ENCODE results near the gene TLK1.

TLK1 gene

GRCh38 chr2:171072164-171072563 is 88.5 kb downstream of the TLK1 start:
- Histone ChIP-seq H3K4me1 (ENCODE audit: control insufficient read depth in 1 of 2, insufficient read depth in 2 of 2, low read length in 2 of 2) (no peaks in the 10 kb centered on the region), H3K4me3 (ENCODE audit: low read depth in 1 of 2, low read length in 2 of 2) (no peak overlapping the region), H3K27me3 (ENCODE audit: low read depth, low read length) (no peaks in the 10 kb centered on the region), H3K27ac (ENCODE audit: low read length) (no peak overlapping the region), H3K36me3 (ENCODE audit: control insufficient read depth in 1 of 2, insufficient read depth in 2 of 2, low read length in 2 of 2) (peaks cover 0 to 5% of the 10 kb centered on the region in 2 donors), H3K9me3 (ENCODE audit: control insufficient read depth in 1 of 2, low read length in 2 of 2) (no peaks in the 10 kb centered on the region)

DNA sequence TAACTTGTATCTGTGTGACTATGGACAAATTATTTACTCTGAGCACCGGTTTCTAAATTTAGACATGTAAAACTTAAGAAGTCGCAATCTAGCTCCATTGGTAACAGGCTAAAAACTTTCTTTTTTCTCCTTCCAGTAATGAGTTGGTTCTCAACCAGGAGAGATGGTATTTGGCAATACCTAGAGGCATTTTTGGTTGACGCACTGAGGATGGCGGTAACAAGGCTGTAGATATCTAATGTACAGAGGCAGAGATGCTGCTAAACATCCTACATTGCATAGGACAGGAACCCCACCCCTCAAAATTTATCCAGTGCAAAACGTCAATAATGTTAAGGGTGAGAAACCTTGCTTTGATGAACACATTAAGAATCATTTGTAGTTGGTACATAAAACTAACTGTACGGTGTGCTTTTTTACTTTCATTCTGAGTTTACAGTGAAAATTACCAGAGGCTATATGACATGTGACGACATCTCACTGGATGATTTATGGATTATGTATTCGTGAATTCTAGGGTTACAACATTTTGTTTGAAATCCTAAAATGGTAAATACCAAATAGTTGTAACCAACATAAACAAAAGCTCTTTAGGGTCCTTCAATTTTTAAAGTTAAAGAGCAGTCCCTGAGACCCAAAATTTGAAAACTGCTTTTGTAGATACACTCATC is 91.3 kb downstream of the TLK1 start:
- H3K4me1 ChIP-seq (ENCODE audit: control insufficient read depth in 1 of 2, insufficient read depth in 2 of 2, low read length in 2 of 2): no peaks in the 10 kb centered on the region
- H3K27ac ChIP-seq (ENCODE audit: low read length): no peak overlapping the region
- no peak overlapping the region for H3K4me3 ChIP-seq (ENCODE audit: low read depth in 1 of 2, low read length in 2 of 2)
- H3K36me3 ChIP-seq (ENCODE audit: control insufficient read depth in 1 of 2, insufficient read depth in 2 of 2, low read length in 2 of 2): no peaks in the 10 kb centered on the region
- no peaks in the 10 kb centered on the region for H3K27me3 ChIP-seq (ENCODE audit: low read depth, low read length)
- H3K9me3 ChIP-seq (ENCODE audit: control insufficient read depth in 1 of 2, low read length in 2 of 2): no peaks in the 10 kb centered on the region

DNA sequence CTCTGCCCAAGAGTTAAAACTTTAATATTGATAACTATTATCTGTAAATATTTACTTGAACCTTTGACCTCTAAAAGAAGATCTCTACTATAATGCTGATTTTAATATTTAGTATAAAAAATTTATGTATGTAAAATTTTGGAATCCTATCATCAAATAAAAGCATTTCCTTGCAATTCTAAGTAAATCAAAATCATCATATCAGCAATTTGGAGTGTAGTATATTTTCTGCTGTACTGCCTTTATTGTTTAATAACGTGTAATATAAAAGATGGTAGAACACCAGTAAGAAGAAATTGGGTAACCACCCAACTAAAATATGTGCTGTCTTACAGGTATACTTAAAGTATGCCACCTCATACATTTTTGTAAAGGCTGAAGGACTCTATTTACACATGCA is 94.6 kb downstream of the TLK1 start:
- Histone ChIP-seq H3K4me1 (ENCODE audit: control insufficient read depth in 1 of 2, insufficient read depth in 2 of 2, low read length in 2 of 2) (no peaks in the 10 kb centered on the region), H3K9me3 (ENCODE audit: control insufficient read depth in 1 of 2, low read length in 2 of 2) (no peaks in the 10 kb centered on the region), H3K27ac (ENCODE audit: low read length) (no peak overlapping the region), H3K4me3 (ENCODE audit: low read depth in 1 of 2, low read length in 2 of 2) (no peak overlapping the region), H3K27me3 (ENCODE audit: low read depth, low read length) (no peaks in the 10 kb centered on the region), H3K36me3 (ENCODE audit: control insufficient read depth in 1 of 2, insufficient read depth in 2 of 2, low read length in 2 of 2) (no peaks in the 10 kb centered on the region)

DNA sequence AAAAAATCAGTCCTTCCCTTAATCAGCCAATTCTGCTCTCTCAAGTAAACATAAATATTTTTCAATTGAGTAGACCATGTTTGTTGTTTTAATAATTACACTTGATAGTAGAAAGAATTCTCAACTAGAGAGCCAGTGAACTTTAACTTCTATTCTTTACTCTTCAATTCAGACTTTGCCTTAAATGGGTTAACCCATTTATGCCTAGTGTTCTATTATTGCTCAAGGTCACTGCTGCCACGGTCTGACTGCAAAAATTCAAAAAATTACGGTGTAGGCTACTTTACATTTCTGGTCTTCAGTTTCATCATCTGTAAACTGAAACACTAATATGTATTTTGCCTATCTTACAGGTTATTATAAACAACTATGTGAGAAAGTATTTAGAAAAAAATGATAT is 103.1 kb downstream of the TLK1 start:
- H3K27ac ChIP-seq (ENCODE audit: low read length): no peak overlapping the region
- H3K36me3 ChIP-seq (ENCODE audit: control insufficient read depth in 1 of 2, insufficient read depth in 2 of 2, low read length in 2 of 2): peaks cover 14 to 28% of the 10 kb centered on the region in 2 donors
- no peak overlapping the region for H3K4me3 ChIP-seq (ENCODE audit: low read depth in 1 of 2, low read length in 2 of 2)

DNA sequence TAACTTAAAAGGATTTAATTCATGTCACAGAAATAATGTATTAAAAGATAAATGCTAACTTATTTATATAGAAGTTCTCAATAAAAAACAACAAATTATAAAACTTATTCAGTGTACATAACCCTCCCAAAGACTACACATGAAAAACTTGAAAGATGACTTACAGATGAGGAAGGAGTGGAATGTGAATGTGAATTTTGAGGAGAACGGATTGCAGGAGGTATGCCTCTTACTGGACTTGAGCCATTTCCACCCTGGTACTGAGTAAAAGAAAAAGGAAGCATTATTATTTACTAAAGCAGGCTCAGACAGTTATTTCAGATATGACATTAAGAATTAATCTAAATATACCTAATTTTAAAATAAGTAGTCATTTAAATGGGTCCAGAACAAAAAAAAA is 104.4 kb downstream of the TLK1 start:
- H3K27me3 ChIP-seq (ENCODE audit: low read depth, low read length): no peaks in the 10 kb centered on the region
- H3K27ac ChIP-seq (ENCODE audit: low read length): no peak overlapping the region
- H3K4me3 ChIP-seq (ENCODE audit: low read depth in 1 of 2, low read length in 2 of 2): no peak overlapping the region
- H3K36me3 ChIP-seq (ENCODE audit: control insufficient read depth in 1 of 2, insufficient read depth in 2 of 2, low read length in 2 of 2): peaks cover 14 to 30% of the 10 kb centered on the region in 2 donors
- H3K9me3 ChIP-seq (ENCODE audit: control insufficient read depth in 1 of 2, low read length in 2 of 2): no peaks in the 10 kb centered on the region
- peaks cover 0 to 4% of the 10 kb centered on the region in 2 donors for H3K4me1 ChIP-seq (ENCODE audit: control insufficient read depth in 1 of 2, insufficient read depth in 2 of 2, low read length in 2 of 2)

More for the DNA sequence above, 103.1 kb downstream of the TLK1 start:
- Histone ChIP-seq H3K4me1 (ENCODE audit: control insufficient read depth in 1 of 2, insufficient read depth in 2 of 2, low read length in 2 of 2) (peaks cover 0 to 4% of the 10 kb centered on the region in 2 donors), H3K27me3 (ENCODE audit: low read depth, low read length) (no peaks in the 10 kb centered on the region), H3K9me3 (ENCODE audit: control insufficient read depth in 1 of 2, low read length in 2 of 2) (no peaks in the 10 kb centered on the region)

- H3K9me3 ChIP-seq (ENCODE audit: control insufficient read depth in 1 of 2, low read length in 2 of 2): no peaks in the 10 kb centered on the region
- H3K27ac ChIP-seq (ENCODE audit: low read length): no peak overlapping the region
- peaks cover 31 to 50% of the 10 kb centered on the region in 2 donors for H3K36me3 ChIP-seq (ENCODE audit: control insufficient read depth in 1 of 2, insufficient read depth in 2 of 2, low read length in 2 of 2)
- no peaks in the 10 kb centered on the region for H3K27me3 ChIP-seq (ENCODE audit: low read depth, low read length)
- no peaks in the 10 kb centered on the region for H3K4me1 ChIP-seq (ENCODE audit: control insufficient read depth in 1 of 2, insufficient read depth in 2 of 2, low read length in 2 of 2)
- H3K4me3 ChIP-seq (ENCODE audit: low read depth in 1 of 2, low read length in 2 of 2): no peak overlapping the region
Measured at GRCh38 chr2:171049691-171050090, 111.0 kb downstream of the TLK1 start.

DNA sequence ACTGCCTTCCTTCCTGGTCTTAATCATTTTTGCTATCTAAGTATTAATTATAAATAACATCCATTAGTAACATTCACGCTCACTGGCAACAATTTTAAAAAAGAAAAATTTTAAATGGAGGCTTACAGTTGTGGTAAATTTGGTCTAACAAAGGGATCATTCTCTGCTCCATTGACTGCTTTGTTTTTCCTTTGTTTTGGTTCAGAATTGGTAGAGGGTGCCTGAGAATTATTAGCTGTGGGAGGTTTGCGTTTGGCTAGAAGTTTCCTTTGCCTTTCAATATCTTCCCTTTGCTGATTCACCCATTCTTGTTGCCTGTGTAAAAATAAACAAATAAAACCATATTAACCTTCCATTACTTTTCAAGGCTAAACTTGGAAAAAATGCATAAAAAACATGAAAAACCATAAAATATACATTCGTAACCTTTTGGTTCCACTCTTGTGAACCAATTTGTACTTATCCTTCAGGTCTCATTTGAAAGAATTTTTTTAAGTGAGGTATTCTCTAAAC is 114.6 kb downstream of the TLK1 start:
- H3K4me1 ChIP-seq (ENCODE audit: control insufficient read depth in 1 of 2, insufficient read depth in 2 of 2, low read length in 2 of 2): no peaks in the 10 kb centered on the region
- peaks cover 31 to 44% of the 10 kb centered on the region in 2 donors for H3K36me3 ChIP-seq (ENCODE audit: control insufficient read depth in 1 of 2, insufficient read depth in 2 of 2, low read length in 2 of 2)
- H3K9me3 ChIP-seq (ENCODE audit: control insufficient read depth in 1 of 2, low read length in 2 of 2): no peaks in the 10 kb centered on the region
- H3K27ac ChIP-seq (ENCODE audit: low read length): no peak overlapping the region
- no peak overlapping the region for H3K4me3 ChIP-seq (ENCODE audit: low read depth in 1 of 2, low read length in 2 of 2)
- H3K27me3 ChIP-seq (ENCODE audit: low read depth, low read length): no peaks in the 10 kb centered on the region

DNA sequence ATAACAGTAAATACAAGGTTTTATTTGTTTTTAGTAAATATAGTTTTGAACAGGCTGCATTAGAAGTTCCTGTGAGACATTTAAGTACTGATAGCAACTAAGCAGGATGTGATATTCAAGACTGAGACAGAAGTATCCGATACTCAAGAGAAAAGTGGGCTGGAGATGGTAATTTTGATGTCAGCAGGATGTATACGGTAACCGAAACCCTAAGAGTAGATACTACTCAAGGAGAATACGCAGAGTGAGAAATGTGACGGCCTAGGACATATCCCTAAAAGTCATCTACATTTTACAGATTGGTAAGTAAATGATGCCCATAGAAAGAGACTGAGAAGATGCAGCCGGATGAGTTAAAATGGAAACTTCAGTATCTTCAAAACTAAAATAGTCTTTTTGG is 116.3 kb downstream of the TLK1 start:
- Histone ChIP-seq H3K27ac (ENCODE audit: low read length) (no peak overlapping the region), H3K4me1 (ENCODE audit: control insufficient read depth in 1 of 2, insufficient read depth in 2 of 2, low read length in 2 of 2) (no peaks in the 10 kb centered on the region), H3K27me3 (ENCODE audit: low read depth, low read length) (no peaks in the 10 kb centered on the region), H3K36me3 (ENCODE audit: control insufficient read depth in 1 of 2, insufficient read depth in 2 of 2, low read length in 2 of 2) (peaks cover 22 to 33% of the 10 kb centered on the region in 2 donors), H3K9me3 (ENCODE audit: control insufficient read depth in 1 of 2, low read length in 2 of 2) (no peaks in the 10 kb centered on the region), H3K4me3 (ENCODE audit: low read depth in 1 of 2, low read length in 2 of 2) (no peak overlapping the region)

DNA sequence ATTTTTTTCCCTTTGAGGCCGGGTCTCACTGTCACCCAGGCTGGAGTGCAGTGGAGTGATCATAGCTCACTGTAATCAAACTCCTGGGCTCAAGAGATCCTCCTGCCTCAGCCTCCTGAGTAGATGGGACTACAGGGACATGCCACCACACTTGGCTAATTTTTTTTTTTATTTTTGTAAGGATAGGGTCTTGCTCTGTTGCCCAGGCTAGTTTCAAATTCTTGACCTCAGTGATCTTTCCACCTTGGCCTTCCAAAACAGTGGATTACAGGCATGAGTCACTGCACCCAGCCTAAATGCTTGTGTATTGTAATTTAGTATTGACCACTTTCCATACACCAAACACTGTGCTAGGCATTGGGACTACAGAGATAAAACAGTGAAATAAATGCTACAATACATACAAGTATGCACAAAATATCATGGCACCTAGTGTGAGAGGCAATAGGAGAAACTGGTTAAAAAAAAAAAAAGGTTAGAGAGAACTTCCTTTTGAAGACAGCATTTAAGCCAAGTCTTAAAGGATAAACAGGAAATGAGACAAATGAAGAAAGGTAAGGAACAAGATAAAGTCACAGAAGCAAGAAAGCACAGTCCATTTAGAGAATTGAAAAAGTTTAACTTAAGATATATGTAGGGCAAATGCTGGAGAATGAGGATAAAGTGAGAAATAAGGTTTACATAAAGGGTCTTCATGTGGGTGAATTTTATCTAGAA is 118.3 kb downstream of the TLK1 start:
- Histone ChIP-seq H3K27me3 (ENCODE audit: low read depth, low read length) (no peaks in the 10 kb centered on the region), H3K4me3 (ENCODE audit: low read depth in 1 of 2, low read length in 2 of 2) (no peak overlapping the region), H3K27ac (ENCODE audit: low read length) (no peak overlapping the region), H3K4me1 (ENCODE audit: control insufficient read depth in 1 of 2, insufficient read depth in 2 of 2, low read length in 2 of 2) (no peaks in the 10 kb centered on the region), H3K9me3 (ENCODE audit: control insufficient read depth in 1 of 2, low read length in 2 of 2) (no peaks in the 10 kb centered on the region), H3K36me3 (ENCODE audit: control insufficient read depth in 1 of 2, insufficient read depth in 2 of 2, low read length in 2 of 2) (peaks cover 19 to 21% of the 10 kb centered on the region in 2 donors)

DNA sequence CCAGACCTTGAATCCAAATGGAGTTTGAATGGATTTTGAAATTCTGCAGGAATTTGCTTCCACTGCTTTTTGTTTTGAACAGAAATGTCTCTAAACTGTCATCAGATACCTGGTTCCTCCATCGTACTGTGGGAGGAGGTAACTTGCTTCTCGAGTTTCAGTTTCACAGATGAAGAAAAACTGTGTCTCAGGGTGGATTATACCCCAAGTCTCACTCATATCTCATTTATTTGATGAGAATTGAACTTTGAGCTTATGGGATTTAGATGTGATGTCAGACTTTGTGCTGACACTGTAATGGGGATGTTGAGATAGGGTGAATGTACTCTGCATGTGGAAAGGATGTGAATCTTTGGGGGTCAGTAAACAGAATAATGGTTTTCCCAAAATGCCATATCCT is 124.2 kb downstream of the TLK1 start:
- H3K27ac ChIP-seq (ENCODE audit: low read length): no peak overlapping the region
- peaks cover 20 to 24% of the 10 kb centered on the region in 2 donors for H3K36me3 ChIP-seq (ENCODE audit: control insufficient read depth in 1 of 2, insufficient read depth in 2 of 2, low read length in 2 of 2)
- no peak overlapping the region for H3K4me3 ChIP-seq (ENCODE audit: low read depth in 1 of 2, low read length in 2 of 2)
- no peaks in the 10 kb centered on the region for H3K4me1 ChIP-seq (ENCODE audit: control insufficient read depth in 1 of 2, insufficient read depth in 2 of 2, low read length in 2 of 2)
- H3K9me3 ChIP-seq (ENCODE audit: control insufficient read depth in 1 of 2, low read length in 2 of 2): no peaks in the 10 kb centered on the region
- no peaks in the 10 kb centered on the region for H3K27me3 ChIP-seq (ENCODE audit: low read depth, low read length)

DNA sequence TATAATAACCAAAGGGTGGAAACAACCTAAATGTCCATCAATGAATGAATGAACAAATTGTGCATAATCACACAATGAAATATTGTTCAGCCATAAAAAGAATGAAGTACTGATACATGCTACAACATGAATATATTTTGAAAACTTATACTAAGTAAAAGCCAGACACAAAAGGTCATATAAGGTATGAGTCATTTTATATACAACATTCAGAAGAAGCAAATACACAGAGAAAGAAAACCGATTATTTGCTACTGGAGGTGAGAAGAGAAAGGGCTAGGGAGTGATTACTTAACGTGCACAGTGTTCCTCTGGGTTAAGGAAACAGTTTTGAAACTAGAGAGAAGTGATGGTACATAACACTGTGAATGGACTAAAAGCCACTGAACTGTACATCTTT is 126.4 kb downstream of the TLK1 start:
- Histone ChIP-seq H3K27ac (ENCODE audit: low read length) (no peak overlapping the region), H3K9me3 (ENCODE audit: control insufficient read depth in 1 of 2, low read length in 2 of 2) (no peaks in the 10 kb centered on the region), H3K4me3 (ENCODE audit: low read depth in 1 of 2, low read length in 2 of 2) (no peak overlapping the region), H3K36me3 (ENCODE audit: control insufficient read depth in 1 of 2, insufficient read depth in 2 of 2, low read length in 2 of 2) (peaks cover 20 to 27% of the 10 kb centered on the region in 2 donors), H3K27me3 (ENCODE audit: low read depth, low read length) (no peaks in the 10 kb centered on the region), H3K4me1 (ENCODE audit: control insufficient read depth in 1 of 2, insufficient read depth in 2 of 2, low read length in 2 of 2) (no peaks in the 10 kb centered on the region)
